HEK293 (cell line): ENCODE measurements around the gene ADM5.

Experiments used
- CTCF ChIA-PET: fragments of 350-600 bp; formaldehyde crosslinking; extraction: SDS; loops from one replicate; lab custom pipeline; 2021; ENCODE audit warnings: antibody characterized with exemption; lab: Yijun Ruan, JAX
- POLR2A ChIA-PET: fragments of 300-600 bp; formaldehyde crosslinking; extraction: SDS; loops from one replicate; lab custom pipeline; 2020; ENCODE audit warnings: antibody characterized with exemption, inconsistent platforms; lab: Yijun Ruan, JAX
- H3K27ac ChIP-seq: fragments of 200-500 bp; sonication (Bioruptor generic); 2 replicates; pipeline ENCODE4 v1.5.1; 2014; ENCODE audit warnings: low read depth, low read length, control low read depth, inconsistent platforms; ENCODE audit errors: extremely low read depth
- H3K36me3 ChIP-seq, 2 experiments: fragments of 200-500 bp in 1 of 2; sonication (Bioruptor generic) in 1 of 2; 1 replicate in 1 of 2; 2 replicates in 1 of 2; pipeline ENCODE4 v1.5.1; 2014 to 2017; ENCODE audit warnings: inconsistent platforms in 2 of 2, low read length in 2 of 2; ENCODE audit not compliant: control insufficient read depth in 2 of 2, insufficient read depth in 1 of 2
- H3K4me1 ChIP-seq: fragments of 200-500 bp; sonication (Bioruptor generic); 2 replicates; pipeline ENCODE4 v1.5.1; 2014; ENCODE audit warnings: mild to moderate bottlenecking, low read length, inconsistent platforms; ENCODE audit not compliant: control insufficient read depth, insufficient read depth
- H3K4me3 ChIP-seq: 2 replicates; pipeline ENCODE4 v1.5.1; 2011; ENCODE audit warnings: low read depth, mild to moderate bottlenecking, control low read depth, low read length, moderate library complexity
- H3K9me3 ChIP-seq: fragments of 200-500 bp; sonication (Bioruptor generic); 2 replicates; pipeline ENCODE4 v1.5.1; 2014; ENCODE audit warnings: low read depth, low read length, inconsistent platforms; ENCODE audit not compliant: control insufficient read depth, insufficient read depth
- CTCF ChIP-seq: fragments of 450-650 bp; formaldehyde crosslinking; IDR thresholded peaks from 2 replicates; pipeline ENCODE4 v1.5.1; 2016; ENCODE audit warnings: missing biosample characterization, missing genetic modification characterization
- RBAK ChIP-seq: fragments of 450-650 bp; formaldehyde crosslinking; IDR thresholded peaks from 2 replicates; pipeline ENCODE4 v1.5.1; 2016; ENCODE audit warnings: missing biosample characterization, missing genetic modification characterization
- REPIN1 ChIP-seq: fragments of 450-650 bp; formaldehyde crosslinking; IDR thresholded peaks from 2 replicates; pipeline ENCODE4 v1.5.1; 2017; ENCODE audit warnings: missing biosample characterization, missing genetic modification characterization, low read depth
- ZBTB17 ChIP-seq: fragments of 450-650 bp; formaldehyde crosslinking; IDR thresholded peaks from 2 replicates; pipeline ENCODE4 v1.5.1; 2016; ENCODE audit warnings: missing biosample characterization, missing genetic modification characterization
- ZBTB20 ChIP-seq: fragments of 450-650 bp; formaldehyde crosslinking; IDR thresholded peaks from 2 replicates; pipeline ENCODE4 v1.5.1; 2016; ENCODE audit warnings: missing biosample characterization, missing genetic modification characterization
- ZBTB26 ChIP-seq: fragments of 450-650 bp; formaldehyde crosslinking; optimal IDR thresholded peaks from 2 replicates; pipeline ENCODE3; 2016; ENCODE audit warnings: missing biosample characterization, mild to moderate bottlenecking, missing genetic modification characterization
- ZFP69B ChIP-seq: fragments of 450-650 bp; formaldehyde crosslinking; IDR thresholded peaks from 2 replicates; pipeline ENCODE4 v1.5.1; 2016; ENCODE audit warnings: missing biosample characterization, missing genetic modification characterization
- ZNF114 ChIP-seq: fragments of 450-650 bp; formaldehyde crosslinking; IDR thresholded peaks from 2 replicates; pipeline ENCODE4 v1.5.0; 2017; ENCODE audit warnings: missing biosample characterization, missing genetic modification characterization
- ZNF138 ChIP-seq: fragments of 450-650 bp; formaldehyde crosslinking; IDR thresholded peaks from 2 replicates; pipeline ENCODE4 v1.5.1; 2016; ENCODE audit warnings: missing biosample characterization, missing genetic modification characterization, borderline replicate concordance
- ZNF148 ChIP-seq: fragments of 450-650 bp; formaldehyde crosslinking; IDR thresholded peaks from 2 replicates; pipeline ENCODE4 v1.5.0; 2017; ENCODE audit warnings: missing biosample characterization, missing genetic modification characterization, borderline replicate concordance
- ZNF155 ChIP-seq: fragments of 450-650 bp; formaldehyde crosslinking; IDR thresholded peaks from 2 replicates; pipeline ENCODE4 v1.5.1; 2016; ENCODE audit warnings: missing biosample characterization, missing genetic modification characterization
- ZNF221 ChIP-seq: fragments of 450-650 bp; formaldehyde crosslinking; IDR thresholded peaks from 2 replicates; pipeline ENCODE4 v1.5.1; 2017; ENCODE audit warnings: missing biosample characterization, missing genetic modification characterization, borderline replicate concordance
- ZNF239 ChIP-seq: fragments of 450-650 bp; formaldehyde crosslinking; IDR thresholded peaks from 2 replicates; pipeline ENCODE4 v1.5.1; 2016; ENCODE audit warnings: missing biosample characterization, missing genetic modification characterization
- ZNF24 ChIP-seq: fragments of 450-650 bp; formaldehyde crosslinking; IDR thresholded peaks from 2 replicates; pipeline ENCODE4 v1.5.1; 2016; ENCODE audit warnings: missing biosample characterization, missing genetic modification characterization
- ZNF266 ChIP-seq: fragments of 450-650 bp; formaldehyde crosslinking; IDR thresholded peaks from 2 replicates; pipeline ENCODE4 v1.5.1; 2016; ENCODE audit warnings: missing biosample characterization, missing genetic modification characterization, low read depth
- ZNF280C ChIP-seq: fragments of 450-650 bp; formaldehyde crosslinking; IDR thresholded peaks from 2 replicates; pipeline ENCODE4 v1.5.1; 2016; ENCODE audit warnings: missing biosample characterization, missing genetic modification characterization
- ZNF350 ChIP-seq: fragments of 450-650 bp; formaldehyde crosslinking; IDR thresholded peaks from 2 replicates; pipeline ENCODE4 v1.5.0; 2017; ENCODE audit warnings: missing biosample characterization, mild to moderate bottlenecking, missing genetic modification characterization
- ZNF366 ChIP-seq: fragments of 450-650 bp; formaldehyde crosslinking; conservative IDR thresholded peaks from 2 replicates; pipeline ENCODE4 v1.5.1; 2016; ENCODE audit warnings: missing biosample characterization, missing genetic modification characterization
- ZNF423 ChIP-seq: fragments of 450-650 bp; formaldehyde crosslinking; IDR thresholded peaks from 2 replicates; pipeline ENCODE4 v1.5.1; 2016; ENCODE audit warnings: missing biosample characterization, missing genetic modification characterization
- ZNF514 ChIP-seq: fragments of 450-650 bp; formaldehyde crosslinking; IDR thresholded peaks from 2 replicates; pipeline ENCODE4 v1.5.1; 2016; ENCODE audit warnings: missing biosample characterization, missing genetic modification characterization
- ZNF561 ChIP-seq: fragments of 450-650 bp; IDR thresholded peaks from 2 replicates; pipeline ENCODE4 v1.5.1; 2018; ENCODE audit warnings: missing biosample characterization, missing genetic modification characterization, borderline replicate concordance
- ZNF596 ChIP-seq: fragments of 450-650 bp; IDR thresholded peaks from 2 replicates; pipeline ENCODE4 v1.5.0; 2018; ENCODE audit warnings: missing biosample characterization, mild to moderate bottlenecking, missing genetic modification characterization, moderate library complexity
- ZNF654 ChIP-seq: fragments of 450-650 bp; formaldehyde crosslinking; IDR thresholded peaks from 2 replicates; pipeline ENCODE4 v1.5.1; 2016; ENCODE audit warnings: low read depth, missing biosample characterization, missing genetic modification characterization
- ZNF660 ChIP-seq: fragments of 450-650 bp; IDR thresholded peaks from 2 replicates; pipeline ENCODE4 v1.5.1; 2018; ENCODE audit warnings: missing biosample characterization, mild to moderate bottlenecking, missing genetic modification characterization
- ZNF664 ChIP-seq: fragments of 450-650 bp; formaldehyde crosslinking; IDR thresholded peaks from 2 replicates; pipeline ENCODE4 v1.5.1; 2016; ENCODE audit warnings: missing biosample characterization, missing genetic modification characterization
- ZSCAN18 ChIP-seq: fragments of 450-650 bp; formaldehyde crosslinking; IDR thresholded peaks from 2 replicates; pipeline ENCODE4 v1.5.1; 2016; ENCODE audit warnings: missing biosample characterization, missing genetic modification characterization

Gene ADM5

GRCh38 chr19:49680421-49681351, 8.7 kb upstream of the ADM5 start:
- ChIA-PET CTCF (interaction anchor here (0.6 to 2.0 kb wide), 45 partner anchors 8 to 441 kb away, joined by 3 to 10 read pairs (median 3); partner anchors contain the start of genes AP2A1, CPT1C, NOSIP and RRAS), POLR2A (interaction anchor here (0.5 to 1.5 kb wide), 8 partner anchors 40 to 659 kb away, joined by 3 to 6 read pairs (median 4); partner anchors contain the start of gene RRAS)
- Histone ChIP-seq H3K27ac (peak overlapping the region; percentile 52; the same call in 1 of the 2 replicates), H3K4me1 (peaks cover 17% of the 10 kb centered on the region), H3K4me3 (no peak overlapping the region), H3K36me3 (peaks cover 43 to 47% of the 10 kb centered on the region in 2 experiments), H3K9me3 (no peaks in the 10 kb centered on the region)
- TF ChIP-seq ZSCAN18 (tag by site-specific recombination) (no peak), CTCF (tag by site-specific recombination) (peak; percentile 96), REPIN1 (no peak), ZNF596 (tag by site-specific recombination) (no peak), ZNF280C (tag by site-specific recombination) (no peak), ZBTB26 (tag by site-specific recombination) (no peak), ZNF514 (tag by site-specific recombination) (no peak), ZNF221 (no peak), ZNF266 (tag by site-specific recombination) (no peak), ZNF239 (tag by site-specific recombination) (no peak), ZNF423 (tag by site-specific recombination) (no peak), ZNF24 (tag by site-specific recombination) (no peak), ZNF366 (tag by site-specific recombination) (no peak), ZNF664 (no peak), ZFP69B (tag by site-specific recombination) (peak; percentile 97), ZNF148 (no peak), ZNF138 (tag by site-specific recombination) (no peak), ZNF350 (tag by site-specific recombination) (no peak), ZNF561 (tag by site-specific recombination) (no peak), RBAK (tag by site-specific recombination) (no peak), ZNF114 (tag by site-specific recombination) (no peak), ZNF654 (tag by site-specific recombination) (peak; percentile 68), ZBTB20 (no peak), ZNF660 (tag by site-specific recombination) (peak; percentile 64), ZNF155 (no peak), ZBTB17 (tag by site-specific recombination) (0 out of 2 replicates have a peak, but pooled peaks have one; percentile 16)
